GM18507 (cell line): ENCODE results near the gene RASGRP3.

Experiments
- DNase-seq: peaks from one replicate; pipeline ENCODE4 v3.0.0; 2011; ENCODE audit warnings: low read depth; ENCODE audit not compliant: insufficient read length; ENCODE audit errors: extremely low spot score
- FAIRE-seq: peaks from 2 replicates; lab custom pipeline; 2011; peaks lifted over from hg19 to GRCh38; lab: Jason Lieb, UNC

RASGRP3 gene

DNA sequence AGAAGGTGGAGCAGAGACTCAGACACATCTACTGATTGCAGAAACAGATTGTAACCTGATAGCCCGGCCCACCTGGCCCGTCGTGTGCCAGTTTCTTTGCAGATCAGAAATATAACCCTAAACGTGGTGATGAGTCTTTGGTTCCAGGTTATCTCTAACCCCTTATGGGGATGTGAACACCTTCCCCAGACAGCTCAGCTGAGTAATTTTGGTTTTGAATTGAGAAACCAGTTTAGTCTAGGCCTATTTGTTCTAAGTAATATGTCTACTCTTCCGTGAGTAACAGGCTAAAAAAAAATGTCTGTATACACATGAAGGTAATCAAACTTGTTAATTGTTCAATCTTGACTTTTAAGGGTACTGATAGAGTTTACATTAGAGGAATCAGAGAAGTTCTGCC lies 35.7 kb downstream of the RASGRP3 start:
- no peak for DNase-seq

DNA sequence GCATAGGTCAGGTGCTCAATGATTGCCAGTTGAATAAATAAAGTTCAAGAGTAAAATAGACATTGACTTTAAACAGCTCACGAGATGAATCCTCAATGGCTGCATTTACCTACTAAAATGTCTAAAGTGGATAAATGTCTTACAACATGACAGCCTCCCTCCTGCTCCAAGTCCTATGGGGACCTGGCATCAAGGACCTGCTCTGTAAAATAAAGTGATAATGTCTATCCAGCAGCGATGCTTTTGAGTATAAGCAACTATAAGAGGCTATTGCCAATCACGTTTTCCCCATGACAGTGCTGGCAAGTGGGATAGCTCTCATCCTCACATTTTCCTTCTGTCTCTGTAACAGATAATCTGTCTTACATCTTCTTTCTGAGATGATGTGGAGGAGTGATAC lies 37.0 kb downstream of the RASGRP3 start:
- FAIRE-seq (no peak), DNase-seq (no peak)

More for the DNA sequence above, 35.7 kb downstream of the RASGRP3 start:
- peak; percentile 45 for FAIRE-seq

DNA sequence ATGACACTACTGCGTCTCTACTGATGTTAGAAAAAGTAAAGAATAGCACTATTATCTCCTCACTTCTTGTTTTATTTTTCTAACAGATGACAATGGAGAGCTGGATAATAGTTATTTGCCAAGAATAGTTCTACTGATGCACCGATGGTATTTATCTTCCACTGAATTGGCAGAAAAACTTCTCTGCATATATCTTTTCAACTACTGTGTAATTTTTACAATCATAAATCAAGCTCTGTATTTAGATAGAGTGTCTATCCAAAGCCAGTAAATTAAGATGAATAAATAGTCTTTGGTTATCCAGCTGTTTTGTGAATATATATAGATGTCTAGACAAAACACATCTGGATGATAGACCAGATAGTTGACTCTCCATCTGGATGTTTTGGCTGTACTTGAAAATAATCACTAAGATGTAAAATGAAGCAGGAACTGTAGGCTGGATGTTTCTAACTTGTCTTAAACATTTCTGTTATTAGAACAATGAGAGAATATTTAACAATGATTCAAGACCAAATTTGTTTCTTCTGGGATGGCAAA lies 40.1 kb downstream of the RASGRP3 start:
- no peak for DNase-seq
- FAIRE-seq = no peak

DNA sequence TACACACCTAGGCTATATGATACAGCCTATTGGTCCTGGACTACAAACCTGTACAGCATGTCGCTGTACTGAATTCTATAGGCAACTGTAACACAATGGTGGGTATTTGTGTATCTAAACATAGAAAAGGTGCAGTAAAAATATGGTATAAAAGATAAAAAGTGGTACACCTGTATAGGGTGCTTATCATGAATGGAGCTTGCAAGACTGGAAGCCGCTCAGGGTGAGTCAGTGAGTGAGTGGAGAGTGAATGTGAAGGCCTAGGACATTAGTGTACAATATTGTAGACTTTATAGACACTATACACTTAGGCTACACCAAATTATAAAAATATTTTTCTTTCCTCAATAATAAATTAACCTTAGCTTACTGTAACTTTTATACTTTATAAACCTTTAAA lies 41.8 kb downstream of the RASGRP3 start:
- no peak for FAIRE-seq
- no peak for DNase-seq

DNA sequence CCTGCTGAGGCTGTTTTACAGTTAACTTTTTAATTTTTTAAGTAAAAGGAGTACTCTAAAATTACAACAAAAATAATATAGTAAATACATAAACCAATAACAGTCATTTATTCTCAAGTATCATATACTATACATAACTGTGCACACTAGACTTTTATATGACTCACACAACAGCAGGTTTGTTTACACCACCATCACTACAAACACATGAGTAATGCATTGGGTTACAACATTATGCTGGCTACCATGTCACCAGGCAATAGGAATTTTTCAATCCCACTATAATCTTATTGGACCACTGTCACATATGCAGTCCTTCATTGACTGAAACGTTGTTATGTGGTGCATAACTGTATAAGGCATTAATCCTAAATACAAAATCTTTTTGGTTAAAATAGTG lies 42.5 kb downstream of the RASGRP3 start:
- no peak for DNase-seq
- no peak for FAIRE-seq

DNA sequence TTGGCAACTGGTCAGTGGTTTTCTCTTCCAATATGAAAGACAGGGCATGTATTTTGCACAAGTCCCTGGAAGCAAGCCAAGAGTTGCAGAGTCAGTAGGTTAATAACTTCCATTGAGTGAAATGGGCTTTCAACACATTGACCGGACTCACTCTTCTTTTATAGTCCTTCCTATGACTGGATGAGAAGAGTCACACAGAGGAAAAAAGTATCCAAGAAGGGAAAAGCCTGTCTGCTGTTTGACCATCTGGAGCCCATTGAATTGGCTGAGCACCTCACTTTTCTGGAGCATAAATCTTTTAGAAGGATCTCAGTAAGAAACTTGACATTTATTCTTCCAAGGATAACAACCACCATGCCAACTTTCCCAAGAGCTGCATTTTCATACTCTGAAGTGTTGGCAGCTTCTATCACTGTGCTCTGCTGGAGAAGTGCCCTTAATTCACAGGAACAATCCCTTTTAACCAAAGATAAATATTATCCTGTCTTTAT lies 45.4 kb downstream of the RASGRP3 start:
- DNase-seq (no peak), FAIRE-seq (no peak)

DNA sequence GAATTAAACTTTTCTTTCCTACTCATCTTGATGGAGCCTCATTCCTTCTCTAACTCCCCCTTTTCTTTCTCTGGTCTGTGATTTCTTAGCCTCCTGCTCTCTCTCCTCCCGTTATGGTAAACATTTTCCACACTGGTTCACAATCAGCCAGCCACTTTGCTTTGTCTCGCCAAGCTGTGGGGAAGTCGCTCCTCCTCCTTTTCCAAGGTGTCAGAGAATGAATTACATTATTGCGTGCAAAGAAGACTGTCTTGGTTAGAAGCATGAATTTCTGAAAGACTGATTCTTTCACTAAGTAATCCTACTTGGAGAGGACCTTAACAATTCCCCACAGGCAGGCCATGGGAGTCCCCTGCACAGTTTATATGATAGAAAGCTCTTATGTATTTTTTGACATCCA lies 46.1 kb downstream of the RASGRP3 start:
- no peak for FAIRE-seq
- no peak for DNase-seq

DNA sequence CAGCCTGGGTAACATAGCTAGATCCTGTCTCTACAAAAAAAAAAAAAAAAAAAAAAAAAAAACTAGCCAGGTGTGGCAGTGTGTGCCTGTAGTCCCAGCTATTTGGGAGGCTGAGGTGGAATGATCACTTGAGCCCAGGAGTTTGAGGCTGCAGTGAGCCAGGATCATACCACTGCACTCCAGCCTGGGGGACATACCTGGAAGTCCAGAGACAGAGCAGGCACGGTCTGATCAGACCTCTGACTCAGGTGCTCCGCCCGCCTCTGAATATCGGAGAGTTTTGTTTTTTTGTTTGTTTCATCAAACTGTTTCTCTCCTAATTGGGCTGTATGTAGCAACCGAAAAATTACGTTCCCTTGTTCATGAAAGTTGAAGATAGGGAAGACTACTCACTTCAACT lies 49.2 kb downstream of the RASGRP3 start:
- FAIRE-seq = no peak
- DNase-seq = no peak

DNA sequence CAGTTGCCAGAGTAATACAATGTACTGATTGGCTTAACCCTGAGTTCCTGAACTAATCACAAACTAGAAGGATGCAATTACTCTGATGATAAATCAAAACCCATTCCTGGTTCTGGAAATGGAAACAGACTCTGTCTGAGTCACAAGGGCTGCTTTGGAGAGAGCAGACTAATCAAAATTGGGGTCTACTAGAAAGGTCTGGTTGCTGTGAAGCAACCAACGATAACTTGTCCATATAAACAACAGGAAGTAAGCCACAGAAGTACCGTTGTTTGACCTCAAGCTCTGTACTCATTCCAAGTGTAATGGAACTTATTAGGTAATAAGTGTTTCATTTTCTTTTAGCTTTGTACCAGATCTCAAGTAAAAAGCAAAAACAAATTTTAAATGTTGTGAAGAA lies 49.7 kb downstream of the RASGRP3 start:
- FAIRE-seq (peak; percentile 44), DNase-seq (no peak)

DNA sequence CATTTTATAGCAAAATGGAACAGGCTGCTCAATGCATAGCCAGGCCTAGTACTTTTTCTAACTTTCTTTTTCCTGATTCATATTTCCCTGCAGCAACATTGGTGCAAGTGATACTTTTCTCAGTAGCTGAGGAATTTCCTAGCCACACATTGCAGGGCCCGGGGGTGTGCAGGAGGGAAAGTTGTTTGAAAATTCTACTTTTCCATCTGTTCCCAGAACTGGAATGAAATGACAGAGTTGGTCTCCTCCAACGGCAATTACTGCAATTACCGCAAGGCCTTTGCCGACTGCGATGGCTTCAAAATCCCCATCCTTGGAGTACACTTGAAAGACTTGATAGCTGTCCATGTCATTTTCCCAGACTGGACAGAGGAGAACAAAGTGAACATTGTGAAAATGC lies 50.5 kb downstream of the RASGRP3 start:
- FAIRE-seq = no peak
- DNase-seq = no peak

DNA sequence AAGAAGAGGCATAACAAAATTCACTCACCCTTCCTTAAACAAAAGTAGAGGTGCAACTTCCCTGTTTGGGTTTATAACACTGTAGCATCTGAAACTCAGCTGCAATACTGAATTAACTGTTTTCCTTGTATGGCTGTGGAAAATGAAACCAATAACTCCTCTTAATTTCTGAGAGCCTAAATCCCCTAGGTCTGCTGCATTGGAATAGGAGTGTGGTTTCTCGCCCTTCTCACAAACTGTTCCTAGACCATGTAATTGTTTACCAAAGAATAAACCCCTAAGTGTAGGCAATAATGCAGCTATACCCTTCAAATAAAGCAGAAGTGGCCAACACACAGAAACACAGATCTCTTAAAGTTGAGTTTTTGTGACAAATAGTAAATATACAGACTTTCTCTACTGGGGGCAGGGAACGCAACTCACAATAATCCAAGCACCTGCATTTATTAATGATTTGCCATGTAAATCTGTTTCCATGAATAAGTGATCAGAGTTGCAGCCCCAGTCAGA lies 52.0 kb downstream of the RASGRP3 start:
- peak; percentile 62 for FAIRE-seq
- DNase-seq = no peak

DNA sequence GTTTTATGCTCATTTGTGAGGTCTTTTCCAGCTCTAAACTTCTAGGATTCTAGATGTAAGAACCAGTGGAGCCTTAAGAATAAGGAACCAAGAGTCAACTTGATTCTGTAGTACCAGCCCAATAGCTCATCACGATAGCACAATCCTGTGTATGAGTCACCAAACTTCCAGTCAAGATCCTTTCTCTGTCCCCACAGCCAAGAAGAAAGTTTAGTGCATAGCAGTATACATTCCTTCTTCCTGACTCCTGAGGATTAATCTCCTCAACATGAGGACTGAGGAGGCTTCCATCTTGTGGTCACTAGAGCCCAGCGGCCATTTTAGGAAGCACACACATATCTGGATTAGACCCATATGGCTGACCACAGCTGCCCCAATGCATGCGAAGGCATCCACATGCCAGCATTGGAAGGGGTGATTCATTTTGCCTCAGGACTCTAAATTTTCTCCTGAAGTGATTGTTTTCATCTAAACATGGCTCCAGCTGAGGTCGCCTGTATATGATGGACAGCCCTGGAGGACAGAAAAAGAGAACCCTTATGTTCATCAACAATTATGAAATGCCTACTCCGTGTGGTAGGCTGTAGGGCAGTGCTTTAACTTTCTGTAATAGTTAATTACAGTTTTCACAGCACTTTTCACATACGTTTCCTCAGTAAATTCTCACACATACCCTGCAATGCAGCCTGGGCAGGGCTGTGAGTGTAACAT lies 53.5 kb downstream of the RASGRP3 start:
- FAIRE-seq (peak; percentile 18), DNase-seq (no peak)

DNA sequence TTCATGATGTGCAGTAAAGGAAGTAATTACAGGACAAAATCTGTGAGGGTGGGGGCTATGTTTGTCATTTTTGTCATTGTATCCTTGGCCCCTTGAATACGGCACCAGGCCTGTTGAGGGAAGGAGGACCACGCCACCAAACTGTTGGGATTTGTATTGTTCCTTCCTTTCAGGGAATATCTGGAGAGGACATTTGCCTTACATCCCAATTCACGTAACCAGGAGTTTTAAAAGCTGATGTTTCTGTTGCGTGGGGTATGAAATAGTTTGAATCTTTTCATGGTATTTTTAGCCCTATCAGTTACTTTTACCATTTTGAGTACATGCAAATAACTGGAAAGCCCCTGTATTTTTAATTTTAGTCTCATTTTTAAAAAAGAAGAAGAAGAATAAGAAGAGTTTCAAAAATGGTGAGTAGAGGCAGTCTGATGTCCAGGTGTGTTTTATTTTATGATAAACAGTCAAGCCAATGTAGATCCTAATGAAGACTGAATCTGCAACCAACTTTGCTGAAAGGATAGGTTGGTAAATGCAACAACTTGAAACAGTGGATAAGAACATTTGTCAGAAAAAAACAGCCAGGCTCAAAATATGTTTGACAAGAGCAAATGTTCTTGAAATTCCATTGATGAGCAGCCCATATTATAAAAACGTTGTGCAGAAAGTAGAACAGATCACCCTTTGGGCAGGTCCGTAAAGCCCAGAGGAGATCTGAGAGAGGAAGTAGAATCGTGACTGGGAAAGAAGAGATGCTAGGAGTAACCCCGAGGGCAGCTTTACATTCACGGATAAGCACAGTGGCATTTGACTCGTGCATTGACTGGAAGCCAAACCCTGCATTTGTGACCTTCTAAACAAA lies 54.5 kb downstream of the RASGRP3 start:
- FAIRE-seq = peak; percentile 81
- no peak for DNase-seq

DNA sequence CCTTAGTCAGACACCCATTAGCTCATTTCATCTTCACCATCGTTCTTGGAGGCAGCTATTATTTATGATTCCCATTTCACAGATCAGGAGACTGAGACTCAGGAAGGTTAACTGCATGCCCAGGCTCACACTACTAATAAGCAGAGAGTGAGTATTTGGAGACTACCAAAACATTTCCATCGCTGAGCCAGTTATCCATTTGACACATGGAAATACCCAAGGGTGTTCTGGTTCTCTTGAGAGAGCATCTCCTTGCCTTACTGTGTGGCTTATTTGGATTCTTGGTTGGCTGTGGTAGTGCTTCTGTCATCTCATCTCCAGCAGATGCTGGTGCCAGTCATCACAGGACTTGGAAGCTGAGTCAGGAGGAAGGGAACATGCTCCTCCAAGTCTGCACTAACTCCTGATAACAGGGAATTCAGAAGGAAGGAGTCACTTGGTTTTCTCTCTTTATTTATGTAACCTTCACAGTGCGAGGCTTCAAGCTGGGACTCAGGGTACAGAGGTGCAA lies 55.2 kb downstream of the RASGRP3 start:
- DNase-seq (no peak), FAIRE-seq (no peak)

DNA sequence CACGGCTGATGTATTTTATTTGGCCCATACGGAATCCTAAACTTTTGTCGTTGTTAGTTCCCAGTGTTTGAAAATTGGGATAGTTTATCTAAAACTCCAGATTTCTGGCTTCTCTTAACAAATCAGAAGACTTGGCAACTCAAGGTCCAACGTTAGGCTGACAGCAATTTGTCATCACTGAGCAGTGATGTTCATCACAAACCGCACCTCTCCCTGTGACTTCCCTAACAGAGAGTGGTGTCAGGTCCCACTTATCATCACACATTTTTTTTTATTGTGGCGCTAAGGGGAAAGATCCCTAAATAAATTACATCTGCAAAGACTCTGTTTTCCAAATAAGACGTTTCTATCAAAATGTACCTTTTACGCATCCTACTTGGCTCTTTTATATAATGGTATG lies 55.7 kb downstream of the RASGRP3 start:
- no peak for FAIRE-seq

DNA sequence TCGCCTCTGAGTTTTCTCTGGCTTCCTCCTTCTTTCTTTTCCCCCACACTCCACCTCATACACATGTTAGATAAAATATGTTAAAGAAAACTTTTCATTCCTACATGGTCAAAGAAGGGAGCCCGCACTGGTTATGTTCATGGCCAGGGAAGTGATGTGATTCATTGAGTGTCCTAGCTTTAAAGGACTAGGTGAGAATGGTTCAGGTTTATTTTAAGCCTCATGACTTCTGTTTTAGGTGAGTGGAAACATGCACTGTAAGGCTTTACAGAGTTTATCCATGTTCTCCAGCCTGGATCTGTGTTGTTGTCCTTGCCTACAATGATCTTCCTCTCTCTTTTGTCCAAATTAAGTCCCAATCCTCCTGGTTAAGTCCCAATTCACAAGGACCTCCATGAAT lies 56.5 kb downstream of the RASGRP3 start:
- DNase-seq = no peak
- no peak for FAIRE-seq

More for the DNA sequence above, 55.7 kb downstream of the RASGRP3 start:
- no peak for DNase-seq

DNA sequence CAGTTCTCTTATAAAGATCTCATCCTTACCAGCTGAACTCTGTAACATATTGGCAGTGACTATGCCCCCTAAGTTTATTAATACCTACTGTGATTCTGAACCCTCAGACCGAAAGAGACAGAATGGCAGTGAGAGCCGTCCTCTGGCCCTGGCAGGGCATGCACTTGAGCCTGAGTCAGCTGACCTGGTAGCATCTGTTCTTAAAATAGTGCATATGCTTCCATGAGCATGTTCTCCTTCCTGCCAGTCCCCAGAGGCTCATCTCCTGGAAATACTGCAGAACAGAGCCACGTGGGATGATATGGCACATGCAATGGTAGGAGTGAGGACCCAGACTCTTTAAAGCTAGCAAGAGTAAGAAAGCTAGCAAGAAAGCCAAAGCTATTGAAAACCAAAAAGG lies 59.0 kb downstream of the RASGRP3 start:
- DNase-seq = no peak

DNA sequence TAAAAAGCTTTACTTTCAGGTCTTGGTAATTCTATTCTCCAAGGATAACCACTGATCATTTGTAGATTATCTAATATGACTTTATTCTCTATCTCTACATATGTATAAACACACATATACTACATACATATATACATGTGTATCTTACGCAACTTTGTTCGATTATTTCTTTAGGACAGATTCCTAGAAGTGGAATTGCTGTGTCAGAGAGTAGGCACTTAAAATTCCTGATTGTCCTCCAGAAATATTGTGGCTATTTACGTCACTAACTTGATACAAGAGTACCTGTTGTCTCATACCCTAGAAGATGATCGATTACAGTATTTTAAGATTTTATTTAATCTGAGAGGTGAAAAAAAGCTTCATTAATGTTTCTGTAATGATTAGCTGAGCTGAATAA lies 64.8 kb downstream of the RASGRP3 start:
- no peak for FAIRE-seq
- no peak for DNase-seq

More for the DNA sequence above, 59.0 kb downstream of the RASGRP3 start:
- no peak for FAIRE-seq

DNA sequence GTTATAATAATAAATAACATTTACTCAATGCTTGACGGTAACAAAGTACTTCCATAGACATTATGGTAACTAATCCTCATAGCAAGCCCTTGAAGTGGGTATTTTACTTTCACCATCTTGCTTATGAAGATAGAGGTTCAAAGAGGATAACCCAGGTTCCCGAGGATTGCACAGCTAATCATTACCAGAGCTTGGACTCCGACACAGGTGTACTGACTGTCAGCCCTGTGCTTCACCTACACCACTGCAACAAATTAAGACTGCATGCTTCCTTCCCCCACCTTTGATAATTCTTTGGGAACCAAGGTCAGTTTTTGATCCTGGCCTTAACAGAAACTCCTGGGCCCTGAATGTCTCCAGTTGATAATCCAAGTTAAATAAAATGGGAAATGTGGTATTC lies 73.8 kb downstream of the RASGRP3 start:
- DNase-seq = no peak
- no peak for FAIRE-seq
